Measurements from ENCODE around the gene URM1.

URM1 gene

DNA sequence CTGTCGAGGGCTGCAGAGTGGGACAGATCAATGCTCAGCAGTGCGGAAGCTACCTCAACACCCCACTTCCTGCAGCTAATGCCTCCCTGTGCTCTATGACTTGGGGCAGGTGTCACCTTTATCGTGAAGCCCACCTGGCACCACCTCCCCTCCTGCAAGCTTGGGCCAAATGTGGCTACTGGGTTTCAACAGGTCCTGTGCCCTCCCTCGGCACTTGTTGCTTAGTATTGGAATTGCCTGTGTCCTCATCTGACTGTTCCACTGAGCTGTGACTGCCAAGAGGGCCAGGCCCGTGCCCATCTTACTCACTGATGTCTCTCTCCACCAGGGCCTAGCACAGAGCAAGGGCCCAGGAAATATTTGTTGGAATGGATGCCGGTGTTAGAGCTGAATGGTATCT lies 21.4 kb upstream of the URM1 start:
- no peak for DNase-seq

DNA sequence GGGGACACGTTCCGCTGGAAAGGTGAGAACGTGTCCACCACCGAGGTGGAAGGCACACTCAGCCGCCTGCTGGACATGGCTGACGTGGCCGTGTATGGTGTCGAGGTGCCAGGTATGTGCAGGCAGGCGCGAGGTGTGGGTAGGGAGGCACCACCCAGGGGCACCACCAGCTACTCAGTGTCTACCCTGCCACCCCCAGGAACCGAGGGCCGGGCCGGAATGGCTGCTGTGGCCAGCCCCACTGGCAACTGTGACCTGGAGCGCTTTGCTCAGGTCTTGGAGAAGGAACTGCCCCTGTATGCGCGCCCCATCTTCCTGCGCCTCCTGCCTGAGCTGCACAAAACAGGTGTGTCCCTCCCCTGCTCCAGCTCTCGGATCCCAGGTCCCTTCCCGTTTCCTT lies 15.7 kb upstream of the URM1 start:
- DNase-seq = no peak

DNA sequence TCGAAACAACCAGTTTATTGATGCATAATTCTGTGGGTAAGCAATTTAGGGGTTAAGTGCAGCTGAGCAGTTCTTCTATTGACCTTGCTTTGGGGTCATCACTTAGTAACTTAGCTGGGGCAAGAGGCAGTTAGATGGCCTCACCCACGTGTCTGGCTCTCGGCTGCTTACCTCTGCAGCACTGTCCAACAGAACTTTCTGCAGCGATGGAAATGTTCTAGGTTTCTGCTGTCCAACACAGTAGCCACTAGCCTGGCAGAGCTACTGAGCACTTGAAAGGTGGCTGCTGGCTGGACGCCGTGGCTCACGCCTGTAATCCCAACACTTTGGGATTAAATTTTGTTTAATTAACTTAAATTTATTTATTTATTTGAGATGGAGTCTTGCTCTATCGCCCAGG lies 13.1 kb upstream of the URM1 start:
- no peak for DNase-seq

DNA sequence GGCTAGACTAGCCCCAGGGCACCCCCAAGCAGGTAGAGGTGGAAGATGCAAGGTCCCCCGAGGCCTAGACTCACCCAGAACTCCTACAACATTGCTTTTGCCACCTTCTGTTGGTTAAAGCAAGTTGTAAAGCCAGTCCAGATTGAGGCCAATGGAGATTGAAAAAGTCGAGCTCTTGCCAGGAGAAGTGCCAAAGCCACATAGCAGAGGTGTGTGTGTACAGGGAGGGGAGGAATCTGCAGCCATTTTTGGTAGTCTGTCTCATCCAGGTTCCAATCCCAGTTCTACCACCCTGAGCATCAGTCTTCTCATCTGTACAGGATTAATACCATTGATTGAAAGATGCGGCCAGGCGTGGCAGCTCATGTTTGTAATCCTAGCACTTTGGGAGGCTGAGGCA lies 12.3 kb upstream of the URM1 start:
- no peak for DNase-seq

DNA sequence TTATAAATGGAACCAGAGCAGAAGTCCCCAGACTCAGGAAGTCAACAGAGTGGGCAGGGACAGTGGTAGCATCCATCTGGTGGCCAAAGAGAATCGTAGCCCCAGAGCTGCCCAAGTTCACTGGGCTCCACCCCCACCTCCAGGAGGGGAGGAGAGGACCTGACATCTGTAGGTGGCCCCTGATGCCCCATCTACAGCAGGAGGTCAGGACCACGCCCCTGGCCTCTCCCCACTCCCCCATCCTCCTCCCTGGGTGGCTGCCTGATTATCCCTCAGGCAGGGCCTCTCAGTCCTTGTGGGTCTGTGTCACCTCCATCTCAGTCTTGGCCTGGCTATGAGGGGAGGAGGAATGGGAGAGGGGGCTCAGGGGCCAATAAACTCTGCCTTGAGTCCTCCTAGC lies 10.3 kb upstream of the URM1 start:
- no peak for DNase-seq

DNA sequence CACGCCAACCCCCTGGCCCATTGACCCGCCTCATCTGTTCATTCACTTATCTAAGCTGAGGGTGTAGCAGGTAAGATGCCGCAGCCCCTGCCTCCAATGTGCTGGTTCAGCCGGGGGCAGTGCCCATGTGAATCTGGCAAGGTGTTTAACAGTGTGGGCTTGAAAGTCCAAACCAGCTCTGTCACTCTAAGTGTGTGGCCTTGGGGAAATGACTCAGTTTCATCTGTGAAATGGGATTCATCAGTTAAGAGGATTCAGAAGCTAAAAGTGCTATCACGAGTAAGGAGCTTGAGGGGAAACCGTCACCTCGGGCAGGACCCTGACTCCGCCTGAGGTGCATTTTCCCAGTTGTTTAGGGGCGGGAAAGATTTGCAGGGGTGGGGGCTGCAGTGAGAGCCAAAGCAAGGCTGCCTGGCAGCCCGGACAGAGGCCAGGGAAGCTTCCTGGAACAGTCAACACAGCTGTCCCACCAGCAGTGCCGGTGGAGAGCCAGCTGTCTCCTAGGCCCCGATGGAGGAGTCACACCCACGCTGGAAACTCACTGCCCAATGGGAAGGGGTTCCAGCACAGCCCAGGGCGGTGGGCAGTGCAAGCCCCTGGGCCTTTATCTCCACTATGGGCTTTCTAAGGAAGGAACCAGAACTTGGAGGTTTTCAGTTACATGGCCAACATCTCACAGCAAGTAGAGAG lies 9.7 kb upstream of the URM1 start:
- DNase-seq = no peak

DNA sequence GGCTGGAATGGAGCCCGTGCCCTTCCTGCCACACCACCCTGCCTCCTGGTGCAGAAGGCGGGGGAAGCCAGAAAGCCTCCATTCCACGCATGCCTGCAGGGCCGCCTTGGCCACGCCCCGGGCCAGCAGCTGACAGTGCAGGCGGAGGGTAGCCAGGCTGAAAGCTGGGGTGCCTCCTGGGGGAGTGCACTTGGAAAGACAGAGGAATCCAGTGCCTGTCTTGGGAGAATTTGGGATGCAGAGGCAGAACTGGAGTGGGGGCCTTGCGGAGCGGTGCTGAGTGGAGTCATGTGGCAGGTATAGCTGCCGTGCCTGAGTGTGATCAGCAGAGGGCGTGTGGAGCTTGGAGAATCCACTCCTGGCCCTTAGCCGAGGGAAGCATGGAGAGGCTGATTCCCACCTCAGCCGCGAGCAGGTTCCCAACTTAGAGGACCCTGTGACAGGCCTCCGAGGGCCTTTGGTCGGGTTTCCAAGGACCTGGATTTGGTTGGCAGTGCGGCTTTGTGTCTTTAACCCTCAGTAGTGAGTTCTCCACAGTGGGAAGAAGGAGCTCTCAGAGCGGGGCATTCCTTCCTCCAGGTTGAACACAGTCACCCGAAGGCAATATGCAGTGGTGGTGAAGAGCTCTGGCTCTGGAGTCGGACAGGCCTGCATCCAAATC lies 9.1 kb upstream of the URM1 start:
- DNase-seq = peak; percentile 92

DNA sequence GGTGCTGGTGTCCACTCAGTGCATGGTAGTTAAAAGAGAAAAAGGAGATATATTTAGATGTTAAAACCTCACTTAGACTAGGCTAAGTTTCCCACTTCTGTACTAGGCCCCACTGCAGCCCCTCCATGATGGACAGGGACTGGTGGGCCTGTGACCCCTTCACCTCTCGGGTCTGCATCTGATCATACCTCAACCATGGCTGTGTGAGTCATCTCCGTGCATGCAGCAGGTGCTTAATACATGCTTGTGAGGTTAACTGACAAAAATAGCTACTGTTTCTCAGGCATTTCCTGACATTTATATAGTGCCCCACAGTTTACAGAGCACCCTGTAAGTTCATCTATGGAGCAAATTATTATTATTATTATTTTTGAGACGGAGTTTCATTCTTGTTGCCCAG lies 8.4 kb upstream of the URM1 start:
- DNase-seq = no peak

DNA sequence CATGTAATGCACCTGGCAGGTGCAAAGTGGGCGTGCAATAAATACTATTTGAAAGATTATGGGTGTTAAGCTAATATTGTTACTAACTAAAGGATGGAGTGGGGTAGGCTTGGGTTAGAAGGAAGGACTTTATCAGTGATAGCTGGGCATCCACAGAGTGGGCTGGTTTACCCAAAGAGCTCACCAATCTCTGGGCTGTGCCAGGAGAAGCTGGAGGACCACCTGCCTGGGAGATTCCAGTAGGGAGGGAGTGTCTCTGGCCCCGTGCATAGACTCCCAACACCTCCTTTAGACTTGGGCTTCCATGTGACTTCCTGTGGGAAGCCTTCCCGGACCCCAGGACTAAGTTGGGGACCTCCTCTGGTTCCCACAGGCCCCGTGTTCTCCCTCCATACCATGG lies 5.6 kb upstream of the URM1 start:
- DNase-seq = no peak

DNA sequence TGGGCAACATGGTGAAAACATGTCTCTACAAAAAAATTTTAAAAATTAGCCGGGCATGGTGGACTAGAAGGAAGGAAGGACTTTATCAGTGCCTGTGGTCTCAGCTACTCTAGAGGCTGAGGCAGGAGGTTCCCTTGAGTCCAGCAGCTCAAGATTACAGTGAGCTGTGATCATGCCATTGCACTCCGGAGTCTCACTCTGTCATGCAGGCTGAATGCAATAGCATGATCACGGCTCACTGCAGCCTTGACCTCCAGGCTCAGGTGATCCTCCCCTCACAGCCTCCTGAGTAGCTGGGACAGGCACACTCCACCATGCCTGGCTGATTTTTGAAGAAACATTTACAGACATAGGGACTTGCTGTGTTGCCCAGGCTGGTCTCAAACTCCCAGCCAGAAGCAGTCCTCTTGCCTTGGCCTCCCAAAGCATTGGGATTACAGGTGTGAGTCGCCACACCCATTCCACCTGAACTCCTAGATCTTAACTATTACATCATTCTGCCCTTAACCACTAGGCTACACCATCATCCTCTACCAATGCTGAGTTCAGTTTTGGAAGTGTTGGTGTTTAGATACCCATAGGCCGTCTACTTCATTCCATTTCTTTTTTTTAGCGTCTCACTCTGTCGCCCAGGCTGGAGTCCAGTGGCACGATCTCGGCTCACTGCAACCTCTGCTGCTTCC lies 2.0 kb upstream of the URM1 start:
- no peak for DNase-seq

DNA sequence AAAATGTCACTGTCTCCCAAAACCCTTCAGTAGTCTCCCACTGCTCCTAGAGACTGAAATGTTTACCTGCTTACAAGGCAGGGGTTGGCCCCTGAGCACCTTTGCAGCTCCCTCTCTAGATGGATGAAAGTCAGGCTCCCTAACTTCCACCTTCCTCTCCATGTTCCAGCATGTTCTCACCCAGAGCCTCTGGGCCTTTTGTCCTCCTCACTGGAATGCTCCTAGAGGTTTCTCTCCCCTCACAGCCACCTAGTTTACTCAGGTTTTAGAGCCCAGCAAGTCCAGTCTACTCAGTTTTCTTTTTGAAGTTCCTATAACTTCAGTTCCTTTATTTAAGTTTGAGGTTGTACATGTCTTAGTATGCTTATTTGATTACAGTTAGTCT lies 815 bp upstream of the URM1 start:
- DNase-seq = no peak

DNA sequence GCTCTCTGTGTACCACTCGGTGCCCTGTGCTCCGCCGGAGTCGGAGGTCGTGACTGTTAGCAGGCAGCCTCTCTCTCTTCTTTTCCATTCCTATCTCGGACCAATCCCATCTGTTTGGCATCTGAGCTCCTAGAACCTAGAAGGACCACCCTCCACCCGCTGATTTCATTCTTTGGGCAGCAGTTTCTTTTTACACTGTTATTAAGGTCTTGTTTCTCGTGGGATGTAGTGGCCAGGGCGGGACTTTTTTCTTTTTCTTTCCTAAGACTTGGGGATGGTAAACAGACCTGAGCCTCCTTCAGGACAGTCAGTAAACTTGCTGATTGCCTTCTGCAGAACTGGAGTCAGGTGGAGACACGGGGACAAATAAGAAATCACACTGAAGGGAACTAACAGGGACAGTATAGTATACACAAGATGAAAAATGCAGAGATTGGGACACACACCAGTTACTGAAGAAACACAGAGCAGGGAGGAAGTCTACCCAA lies 500 bp downstream of the URM1 start:
- no peak for DNase-seq

DNA sequence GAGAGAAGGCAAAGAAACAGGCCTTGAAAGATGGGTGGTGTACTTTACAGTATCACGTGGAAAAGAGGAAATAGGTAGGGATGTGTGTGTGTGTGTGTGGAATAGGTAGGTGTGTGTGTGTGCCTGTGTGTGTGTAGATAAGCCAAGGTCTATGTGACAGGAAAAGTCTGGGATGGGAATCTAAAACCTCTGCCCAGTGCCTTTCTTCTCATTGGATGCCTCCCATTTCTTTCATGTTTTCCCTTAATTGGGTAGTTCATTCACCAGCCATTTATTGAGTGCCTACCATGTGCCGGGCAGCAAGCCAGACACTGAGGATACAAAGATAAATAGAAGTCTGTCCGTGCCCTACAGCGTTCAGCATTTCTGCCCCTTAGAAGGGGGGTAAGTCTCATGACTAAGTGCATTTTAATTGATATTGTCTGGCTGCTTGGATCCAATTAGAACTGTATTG lies 1.0 kb downstream of the URM1 start:
- no peak for DNase-seq

DNA sequence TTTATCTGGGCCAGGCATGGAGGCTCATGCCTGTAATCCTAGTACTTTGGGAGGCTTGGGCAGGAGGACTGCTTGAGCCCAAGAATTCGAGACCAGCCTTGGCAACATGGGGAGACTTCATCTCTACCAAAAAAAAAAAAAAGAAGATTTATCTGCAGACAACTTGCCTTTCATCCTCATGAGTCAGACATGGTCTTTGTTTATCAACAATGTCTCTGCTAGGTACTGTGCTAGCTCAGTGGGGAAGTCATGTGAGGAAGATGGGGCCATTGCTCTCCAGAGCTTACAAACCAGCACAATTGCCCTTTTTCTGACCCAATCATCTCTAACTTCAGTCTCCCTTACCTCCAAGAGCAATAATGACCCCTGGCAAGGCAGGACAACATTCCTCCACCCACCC lies 1.6 kb downstream of the URM1 start:
- no peak for DNase-seq

DNA sequence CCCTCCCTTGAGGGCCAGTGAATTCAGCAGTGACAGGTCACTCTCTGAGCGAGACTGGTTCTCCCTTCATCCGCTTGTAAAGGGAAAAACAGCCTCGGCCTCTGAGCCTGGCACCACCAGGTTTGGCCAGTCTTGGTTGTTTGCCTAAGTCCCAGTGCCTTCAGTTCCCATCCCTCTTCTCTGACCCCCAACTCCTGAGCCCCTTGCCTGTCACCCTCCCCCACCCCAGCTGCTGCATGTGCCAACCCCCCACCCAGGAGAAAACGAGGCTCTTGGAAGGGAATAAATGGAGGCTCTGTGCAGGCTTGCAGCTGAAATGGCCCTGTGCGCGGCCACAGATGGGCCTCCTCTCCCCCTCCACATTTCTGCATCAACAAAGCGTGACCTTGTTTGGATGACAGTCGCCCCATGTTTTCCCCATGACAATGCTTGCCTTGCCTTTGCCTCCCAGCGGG lies 3.1 kb downstream of the URM1 start:
- no peak for DNase-seq

DNA sequence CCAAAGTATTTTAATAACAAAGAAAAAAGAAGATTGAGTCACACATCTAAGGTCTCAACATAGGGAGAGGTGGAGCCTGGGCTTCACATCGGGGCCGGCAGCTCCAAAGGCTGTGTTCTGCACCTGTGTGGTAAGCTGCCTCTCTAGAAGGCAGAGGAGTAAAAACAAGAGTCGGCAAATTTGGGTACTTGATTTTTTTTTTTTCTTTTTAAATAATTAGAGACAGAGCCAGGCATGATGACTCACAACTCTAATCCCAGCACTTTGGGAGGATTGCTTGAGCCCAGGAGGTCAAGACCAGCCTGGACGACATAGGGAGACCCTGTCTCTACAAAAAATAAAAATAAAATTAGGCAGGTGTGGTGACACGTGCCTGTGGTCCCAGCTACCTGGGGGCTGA lies 4.7 kb downstream of the URM1 start:
- no peak for DNase-seq

DNA sequence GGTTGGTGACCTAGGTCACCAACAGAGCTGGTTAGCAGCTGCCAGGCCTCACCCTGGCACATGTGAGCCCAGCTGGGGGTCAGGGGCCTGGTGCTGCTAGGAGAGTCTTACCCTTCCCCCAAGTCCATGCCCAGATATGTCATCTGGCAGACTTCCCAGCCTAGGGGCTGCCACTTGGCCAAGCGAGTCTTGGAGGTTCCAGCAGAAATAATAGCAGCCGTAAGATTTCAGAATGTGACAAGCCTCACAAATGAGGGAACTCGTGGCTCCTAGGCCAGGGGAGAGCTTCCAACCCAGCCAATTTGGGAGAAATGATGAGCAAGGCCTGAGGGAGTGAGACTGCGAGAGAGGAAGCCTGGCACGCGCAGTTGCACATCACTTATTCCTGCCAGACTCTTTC lies 11.1 kb downstream of the URM1 start:
- no peak for DNase-seq

DNA sequence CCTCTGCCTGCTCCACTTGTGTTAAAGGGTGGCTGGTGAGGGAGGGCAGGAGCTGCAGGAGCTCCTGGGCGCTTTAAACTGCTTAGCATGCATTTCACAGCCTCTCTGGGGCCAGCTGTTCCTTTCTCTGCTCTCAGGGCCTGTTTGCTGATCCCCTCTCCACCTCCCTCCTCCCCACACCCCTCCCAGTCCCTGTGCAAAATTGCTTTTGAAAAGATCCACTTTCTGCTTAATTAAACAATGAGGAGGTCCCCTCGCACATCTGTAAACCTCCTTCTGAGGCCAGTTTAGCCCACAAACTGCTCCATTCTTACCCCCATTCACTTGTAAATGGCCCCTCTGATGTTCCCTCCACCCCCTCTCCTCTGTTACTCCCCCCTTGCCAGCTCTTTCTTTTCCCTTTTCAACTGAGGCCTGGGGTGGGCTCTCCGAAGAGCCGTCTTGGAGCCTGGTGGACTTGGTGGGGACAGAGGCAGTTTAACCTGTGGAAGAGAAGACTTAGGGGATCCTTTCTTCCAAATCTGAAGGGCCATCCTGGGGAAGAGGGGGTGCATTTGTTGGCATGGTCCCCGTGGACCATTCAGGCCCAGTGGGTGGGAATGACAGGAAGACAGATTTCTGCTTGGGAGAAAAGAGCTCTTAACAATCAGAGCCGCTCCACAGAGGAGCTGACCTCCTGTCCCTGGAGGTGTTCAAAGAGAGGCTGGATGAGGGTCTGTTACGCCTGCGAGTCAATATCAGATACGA lies 12.0 kb downstream of the URM1 start:
- DNase-seq = no peak

DNA sequence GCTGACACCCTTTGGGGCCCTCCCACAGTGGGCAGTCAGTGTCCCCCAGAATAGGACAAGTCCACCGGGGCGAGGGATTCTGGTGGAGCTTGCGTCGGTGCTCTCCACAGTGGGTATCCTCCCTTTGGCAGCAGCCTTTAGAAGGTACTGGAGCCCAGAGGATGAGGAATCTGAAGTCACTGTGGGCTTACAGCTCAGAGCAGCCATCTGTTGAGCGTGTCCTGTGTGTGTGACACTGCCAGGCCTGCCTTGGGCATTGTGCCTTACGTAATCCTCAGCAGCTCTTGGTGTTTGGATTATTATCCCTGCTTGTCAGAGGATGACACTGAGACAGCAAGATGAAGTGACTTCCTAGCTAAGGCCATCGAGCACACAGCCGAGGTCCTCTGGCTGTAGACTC lies 12.6 kb downstream of the URM1 start:
- no peak for DNase-seq

DNA sequence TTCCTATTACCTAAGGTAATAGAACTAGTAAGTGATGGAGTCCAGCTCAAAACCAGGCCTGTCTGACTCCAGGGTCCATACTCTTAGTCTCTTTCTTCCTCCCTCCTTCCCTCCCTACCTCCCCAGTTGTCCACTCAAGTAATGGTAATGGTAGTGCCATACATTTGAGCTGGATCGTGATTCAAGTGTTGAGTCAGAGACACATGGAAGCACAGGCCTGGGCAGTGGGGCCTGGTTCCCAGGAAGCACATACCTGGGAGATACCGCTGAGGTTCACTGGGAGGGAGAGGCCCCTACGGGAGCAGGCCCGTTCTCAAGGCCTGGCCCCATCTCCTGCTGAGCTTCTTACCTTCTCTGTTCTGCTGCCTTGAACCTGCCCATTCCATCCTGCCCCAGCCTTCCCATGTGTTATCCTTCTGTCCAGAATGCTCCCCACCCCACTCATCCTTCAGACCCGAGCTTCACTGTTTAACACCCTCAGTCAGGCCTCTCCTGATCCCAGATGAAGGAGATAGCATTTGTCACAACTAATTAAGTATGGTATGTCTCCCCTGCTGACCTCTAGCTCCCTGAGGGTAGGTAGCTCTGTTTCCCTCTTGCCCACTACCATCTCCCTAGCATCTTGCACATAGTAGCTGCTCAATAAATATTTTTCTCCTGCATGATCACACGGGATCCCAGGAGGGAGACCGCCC lies 13.8 kb downstream of the URM1 start:
- DNase-seq = no peak

DNA sequence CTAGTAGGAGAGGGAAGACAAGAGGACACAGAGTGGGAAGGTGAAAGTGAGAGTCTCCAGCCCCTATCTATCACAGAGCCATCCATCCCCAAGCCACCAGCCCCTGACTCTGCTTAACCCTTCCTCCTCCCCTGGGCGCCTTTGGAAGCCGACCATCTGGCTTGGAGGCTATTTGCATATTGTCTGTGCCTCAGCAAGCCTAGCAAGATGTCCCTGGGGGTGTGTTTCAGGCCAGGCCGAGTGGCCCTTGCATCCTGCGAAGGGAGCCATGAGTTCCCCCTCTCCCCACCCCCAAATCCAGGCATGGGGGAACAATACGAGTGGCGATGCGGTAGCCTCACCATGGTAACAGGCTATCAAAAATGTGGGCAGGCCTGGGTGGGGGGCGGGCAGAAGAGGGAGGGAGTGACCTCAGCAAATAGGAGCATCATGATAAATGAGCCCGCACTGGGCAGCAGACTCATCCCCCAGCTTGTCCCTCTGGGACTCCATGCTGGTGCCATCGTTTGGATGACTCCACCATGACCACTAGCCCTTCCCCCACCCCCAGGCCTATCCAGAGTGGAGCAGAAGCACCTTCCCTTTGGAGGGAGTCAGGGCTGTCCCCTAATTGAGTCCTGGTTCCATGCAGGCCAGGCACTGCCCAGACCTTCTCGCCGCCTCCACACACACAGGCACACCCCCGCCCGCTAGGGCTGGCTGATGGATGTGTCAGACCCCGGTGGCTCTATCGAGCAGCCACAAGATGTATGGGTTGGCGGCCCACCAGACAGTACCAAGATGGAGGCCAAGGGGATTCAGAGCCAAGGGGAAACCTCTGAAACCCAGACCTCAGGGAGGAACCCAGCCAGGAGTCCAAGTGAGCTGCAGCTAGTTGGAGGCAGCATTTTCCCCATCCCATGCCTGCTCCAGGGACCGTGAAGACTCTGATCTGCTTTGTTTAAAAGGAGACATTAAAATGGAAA lies 14.6 kb downstream of the URM1 start:
- DNase-seq = no peak

DNA sequence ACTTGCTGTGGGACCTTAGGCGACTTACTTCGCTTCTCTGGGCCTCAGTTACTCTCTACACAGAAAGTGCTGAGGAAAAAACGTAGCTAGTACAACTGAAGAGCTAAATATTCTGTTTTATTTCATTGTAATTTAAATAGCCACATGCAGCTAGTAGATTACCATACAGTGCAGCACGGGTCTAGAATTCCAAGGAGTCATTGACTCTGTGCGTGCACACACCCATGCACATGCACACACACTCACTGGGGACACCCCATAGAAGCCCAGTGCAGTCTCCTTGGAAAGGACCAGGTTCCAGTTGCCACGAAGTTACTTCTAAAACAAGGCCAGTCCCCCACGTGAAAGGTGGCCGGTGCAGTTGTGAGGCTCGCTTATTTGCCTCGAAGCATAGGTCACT lies 17.0 kb downstream of the URM1 start:
- no peak for DNase-seq
